GM23338 (cell line): Measurements from ENCODE around the gene FAM20C. TPM values are rescaled to one million over a fixed set of nuclear protein-coding genes. Genes with fewer than 3 reads are reported as not detected.

Source experiments
- ATAC-seq: fragments of 200-7000 bp; cut with Tn5 transposase; 3 replicates; pipeline ENCODE4 v1.9.1; 2020
- DNase-seq: peaks from one replicate; pipeline ENCODE4 v3.0.0-alpha.2; 2015; ENCODE audit warnings: low spot score
- H2AFZ ChIP-seq: fragments of 200-600 bp; sonication (generic); 2 replicates; pipeline ENCODE4 v1.8.0; 2016; ENCODE audit warnings: antibody characterized with exemption, mild to moderate bottlenecking, moderate library complexity
- H3F3A ChIP-seq: fragments of 200-600 bp; sonication (generic); replicated peaks from 2 replicates; pipeline ENCODE4 v1.8.0; 2017; ENCODE audit warnings: antibody characterized with exemption, mixed run types, low read depth
- H3K27ac ChIP-seq: fragments of 200-600 bp; sonication (generic); 2 replicates; pipeline ENCODE4 v1.6.1; 2016; ENCODE audit warnings: low read depth
- H3K27me3 ChIP-seq: fragments of 200-600 bp; sonication (generic); 2 replicates; pipeline ENCODE4 v1.8.0; 2016; ENCODE audit warnings: mild to moderate bottlenecking, mixed run types, moderate library complexity; ENCODE audit not compliant: insufficient read depth
- H3K36me3 ChIP-seq: fragments of 200-600 bp; sonication (generic); 2 replicates; pipeline ENCODE4 v1.8.0; 2016; ENCODE audit warnings: mild to moderate bottlenecking; ENCODE audit not compliant: insufficient read depth
- H3K4me1 ChIP-seq: fragments of 200-600 bp; sonication (generic); 2 replicates; pipeline ENCODE4 v1.8.0; 2016; ENCODE audit warnings: mild to moderate bottlenecking, moderate library complexity; ENCODE audit not compliant: insufficient read depth
- H3K4me2 ChIP-seq: fragments of 200-600 bp; sonication (generic); 2 replicates; pipeline ENCODE4 v1.7.1; 2017; ENCODE audit warnings: mixed run types
- H3K4me3 ChIP-seq: fragments of 200-600 bp; sonication (generic); 2 replicates; pipeline ENCODE4 v1.6.1; 2016; ENCODE audit warnings: mixed run types
- H3K79me2 ChIP-seq: fragments of 200-600 bp; sonication (generic); replicated peaks from 2 replicates; pipeline ENCODE4 v1.8.0; 2017; ENCODE audit warnings: mild to moderate bottlenecking; ENCODE audit not compliant: insufficient read depth
- H3K9me2 ChIP-seq: fragments of 200-600 bp; sonication (generic); 2 replicates; pipeline ENCODE4 v1.8.0; 2017; ENCODE audit not compliant: insufficient read depth
- H4K20me1 ChIP-seq: fragments of 200-600 bp; sonication (generic); replicated peaks from 2 replicates; pipeline ENCODE4 v1.8.0; 2017; ENCODE audit warnings: mild to moderate bottlenecking; ENCODE audit not compliant: insufficient read depth
- H3K27ac Mint-ChIP-seq: 2 replicates; pipeline ENCODE4 v1.8.0; 2020; ENCODE audit warnings: inconsistent platforms, mild to moderate bottlenecking, moderate library complexity, mixed read lengths
- H3K27me3 Mint-ChIP-seq: 3 replicates; pipeline ENCODE4 v1.8.0; 2022; ENCODE audit warnings: low read depth, mild to moderate bottlenecking, moderate library complexity, mixed read lengths, inconsistent platforms; ENCODE audit not compliant: insufficient read depth, poor library complexity
- H3K36me3 Mint-ChIP-seq: 3 replicates; pipeline ENCODE4 v1.8.0; 2021; ENCODE audit warnings: low read depth, mild to moderate bottlenecking, inconsistent platforms, moderate library complexity, mixed read lengths
- H3K4me1 Mint-ChIP-seq: 3 replicates; pipeline ENCODE4 v1.8.0; 2020; ENCODE audit warnings: mild to moderate bottlenecking, inconsistent platforms, mixed read lengths
- H3K4me3 Mint-ChIP-seq: 3 replicates; pipeline ENCODE4 v1.8.0; 2021; ENCODE audit warnings: moderate library complexity, mild to moderate bottlenecking, inconsistent platforms, mixed read lengths
- H3K9me3 Mint-ChIP-seq: 3 replicates; pipeline ENCODE4 v1.8.0; 2020; ENCODE audit warnings: moderate library complexity, mild to moderate bottlenecking, inconsistent platforms, mixed read lengths
- CREB1 ChIP-seq: fragments of 250-450 bp; sonication (Bioruptor Pico); IDR thresholded peaks from 2 replicates; pipeline ENCODE4 v1.5.0; 2020; ENCODE audit warnings: low read depth, mild to moderate bottlenecking, moderate library complexity
- CTCF ChIP-seq, 2 experiments: fragments of 200-600 bp in 1 of 2; sonication (generic) in 1 of 2; conservative IDR thresholded peaks; 2 replicates each; pipeline versions ENCODE4 v1.5.1 to v1.6.1; 2016 to 2017; ENCODE audit warnings: antibody characterized with exemption in 2 of 2, low read depth in 2 of 2, mild to moderate bottlenecking in 2 of 2, moderate library complexity in 1 of 2
- EZH2 ChIP-seq: fragments of 200-600 bp; sonication (generic); IDR thresholded peaks from one replicate; pipeline ENCODE4 v1.8.0; 2017; ENCODE audit warnings: antibody characterized with exemption, mild to moderate bottlenecking, low read depth; ENCODE audit not compliant: unreplicated experiment
- EZH2phosphoT487 ChIP-seq: fragments of 200-600 bp; sonication (generic); IDR thresholded peaks from one replicate; pipeline ENCODE4 v1.8.1; 2018; ENCODE audit warnings: antibody characterized with exemption; ENCODE audit not compliant: unreplicated experiment
- JUNB ChIP-seq: IDR thresholded peaks from one replicate; pipeline ENCODE4 v1.6.1; 2016; ENCODE audit warnings: antibody characterized with exemption; ENCODE audit not compliant: unreplicated experiment
- NANOG ChIP-seq: IDR thresholded peaks from 2 replicates; pipeline ENCODE4 v1.6.1; 2016; ENCODE audit warnings: antibody characterized with exemption, borderline replicate concordance
- POLR2AphosphoS5 ChIP-seq: IDR thresholded peaks from 2 replicates; pipeline ENCODE4 v1.6.1; 2016; ENCODE audit warnings: antibody characterized with exemption, low read depth
- ZNF114 ChIP-seq: fragments of 250-450 bp; sonication (Bioruptor Pico); IDR thresholded peaks from 2 replicates; pipeline ENCODE4 v1.5.0; 2020; ENCODE audit warnings: mild to moderate bottlenecking, moderate library complexity
- polyA plus RNA-seq: library from polyadenylated mRNA; unstranded; fragments of >200 nt; fragmentation: Nextera tagmentation; extraction: Ambion mirVana; gene quantifications from 2 replicates; pipeline ENCODE4 v1.2.1, GENCODE V29; 2016
- total RNA-seq: library from RNA; depleted of rRNA; stranded (reverse); fragments of >200 nt; shearing (Covaris generic); gene quantifications from 2 replicates; pipeline ENCODE4 v1.2.3, GENCODE V29; 2014
- TF ChIP-seq, protein P1 (sequence below): IDR thresholded peaks from 2 replicates; pipeline ENCODE4 v1.6.1; 2016; ENCODE audit warnings: antibody characterized with exemption
- TF ChIP-seq, protein P2 (sequence below): fragments of 250-450 bp; sonication (Bioruptor Pico); IDR thresholded peaks from 2 replicates; pipeline ENCODE4 v1.5.0; 2020; ENCODE audit warnings: mild to moderate bottlenecking, moderate library complexity

The FAM20C gene
- total and polyA plus RNA-seq, 2 experiments from 2014 or later = 7.6 to 24.8 TPM

GRCh38 chr7:188174-188573 is 4.2 kb upstream of the FAM20C start:
- TF ChIP-seq, protein P1, sequence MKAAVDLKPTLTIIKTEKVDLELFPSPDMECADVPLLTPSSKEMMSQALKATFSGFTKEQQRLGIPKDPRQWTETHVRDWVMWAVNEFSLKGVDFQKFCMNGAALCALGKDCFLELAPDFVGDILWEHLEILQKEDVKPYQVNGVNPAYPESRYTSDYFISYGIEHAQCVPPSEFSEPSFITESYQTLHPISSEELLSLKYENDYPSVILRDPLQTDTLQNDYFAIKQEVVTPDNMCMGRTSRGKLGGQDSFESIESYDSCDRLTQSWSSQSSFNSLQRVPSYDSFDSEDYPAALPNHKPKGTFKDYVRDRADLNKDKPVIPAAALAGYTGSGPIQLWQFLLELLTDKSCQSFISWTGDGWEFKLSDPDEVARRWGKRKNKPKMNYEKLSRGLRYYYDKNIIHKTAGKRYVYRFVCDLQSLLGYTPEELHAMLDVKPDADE = no peak
- TF ChIP-seq CTCF (conservative IDR thresholded peaks at IDR 0.05; ENCODE audit: low read depth in 2 of 2) (no peak), NANOG (no peak), EZH2phosphoT487 (no peak), JUNB (no peak), POLR2AphosphoS5 (no peak), CREB1 (no peak), ZNF114 (no peak), EZH2 (no peak)
- TF ChIP-seq, protein P2, sequence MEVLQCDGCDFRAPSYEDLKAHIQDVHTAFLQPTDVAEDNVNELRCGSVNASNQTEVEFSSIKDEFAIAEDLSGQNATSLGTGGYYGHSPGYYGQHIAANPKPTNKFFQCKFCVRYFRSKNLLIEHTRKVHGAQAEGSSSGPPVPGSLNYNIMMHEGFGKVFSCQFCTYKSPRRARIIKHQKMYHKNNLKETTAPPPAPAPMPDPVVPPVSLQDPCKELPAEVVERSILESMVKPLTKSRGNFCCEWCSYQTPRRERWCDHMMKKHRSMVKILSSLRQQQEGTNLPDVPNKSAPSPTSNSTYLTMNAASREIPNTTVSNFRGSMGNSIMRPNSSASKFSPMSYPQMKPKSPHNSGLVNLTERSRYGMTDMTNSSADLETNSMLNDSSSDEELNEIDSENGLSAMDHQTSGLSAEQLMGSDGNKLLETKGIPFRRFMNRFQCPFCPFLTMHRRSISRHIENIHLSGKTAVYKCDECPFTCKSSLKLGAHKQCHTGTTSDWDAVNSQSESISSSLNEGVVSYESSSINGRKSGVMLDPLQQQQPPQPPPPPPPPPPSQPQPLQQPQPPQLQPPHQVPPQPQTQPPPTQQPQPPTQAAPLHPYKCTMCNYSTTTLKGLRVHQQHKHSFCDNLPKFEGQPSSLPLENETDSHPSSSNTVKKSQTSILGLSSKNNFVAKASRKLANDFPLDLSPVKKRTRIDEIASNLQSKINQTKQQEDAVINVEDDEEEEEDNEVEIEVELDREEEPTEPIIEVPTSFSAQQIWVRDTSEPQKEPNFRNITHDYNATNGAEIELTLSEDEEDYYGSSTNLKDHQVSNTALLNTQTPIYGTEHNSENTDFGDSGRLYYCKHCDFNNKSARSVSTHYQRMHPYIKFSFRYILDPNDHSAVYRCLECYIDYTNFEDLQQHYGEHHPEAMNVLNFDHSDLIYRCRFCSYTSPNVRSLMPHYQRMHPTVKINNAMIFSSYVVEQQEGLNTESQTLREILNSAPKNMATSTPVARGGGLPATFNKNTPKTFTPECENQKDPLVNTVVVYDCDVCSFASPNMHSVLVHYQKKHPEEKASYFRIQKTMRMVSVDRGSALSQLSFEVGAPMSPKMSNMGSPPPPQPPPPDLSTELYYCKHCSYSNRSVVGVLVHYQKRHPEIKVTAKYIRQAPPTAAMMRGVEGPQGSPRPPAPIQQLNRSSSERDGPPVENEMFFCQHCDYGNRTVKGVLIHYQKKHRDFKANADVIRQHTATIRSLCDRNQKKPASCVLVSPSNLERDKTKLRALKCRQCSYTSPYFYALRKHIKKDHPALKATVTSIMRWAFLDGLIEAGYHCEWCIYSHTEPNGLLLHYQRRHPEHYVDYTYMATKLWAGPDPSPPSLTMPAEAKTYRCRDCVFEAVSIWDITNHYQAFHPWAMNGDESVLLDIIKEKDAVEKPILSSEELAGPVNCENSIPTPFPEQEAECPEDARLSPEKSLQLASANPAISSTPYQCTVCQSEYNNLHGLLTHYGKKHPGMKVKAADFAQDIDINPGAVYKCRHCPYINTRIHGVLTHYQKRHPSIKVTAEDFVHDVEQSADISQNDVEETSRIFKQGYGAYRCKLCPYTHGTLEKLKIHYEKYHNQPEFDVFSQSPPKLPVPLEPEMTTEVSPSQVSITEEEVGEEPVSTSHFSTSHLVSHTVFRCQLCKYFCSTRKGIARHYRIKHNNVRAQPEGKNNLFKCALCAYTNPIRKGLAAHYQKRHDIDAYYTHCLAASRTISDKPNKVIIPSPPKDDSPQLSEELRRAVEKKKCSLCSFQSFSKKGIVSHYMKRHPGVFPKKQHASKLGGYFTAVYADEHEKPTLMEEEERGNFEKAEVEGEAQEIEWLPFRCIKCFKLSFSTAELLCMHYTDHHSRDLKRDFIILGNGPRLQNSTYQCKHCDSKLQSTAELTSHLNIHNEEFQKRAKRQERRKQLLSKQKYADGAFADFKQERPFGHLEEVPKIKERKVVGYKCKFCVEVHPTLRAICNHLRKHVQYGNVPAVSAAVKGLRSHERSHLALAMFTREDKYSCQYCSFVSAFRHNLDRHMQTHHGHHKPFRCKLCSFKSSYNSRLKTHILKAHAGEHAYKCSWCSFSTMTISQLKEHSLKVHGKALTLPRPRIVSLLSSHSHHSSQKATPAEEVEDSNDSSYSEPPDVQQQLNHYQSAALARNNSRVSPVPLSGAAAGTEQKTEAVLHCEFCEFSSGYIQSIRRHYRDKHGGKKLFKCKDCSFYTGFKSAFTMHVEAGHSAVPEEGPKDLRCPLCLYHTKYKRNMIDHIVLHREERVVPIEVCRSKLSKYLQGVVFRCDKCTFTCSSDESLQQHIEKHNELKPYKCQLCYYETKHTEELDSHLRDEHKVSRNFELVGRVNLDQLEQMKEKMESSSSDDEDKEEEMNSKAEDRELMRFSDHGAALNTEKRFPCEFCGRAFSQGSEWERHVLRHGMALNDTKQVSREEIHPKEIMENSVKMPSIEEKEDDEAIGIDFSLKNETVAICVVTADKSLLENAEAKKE = no peak
- Histone ChIP-seq H3K9me2 (no peaks in the 10 kb centered on the region), H3K27ac (no peak overlapping the region), H3K36me3 (no peaks in the 10 kb centered on the region), H3K4me2 (peak overlapping the region; percentile 67), H3K4me3 (no peak overlapping the region), H3K79me2 (no peaks in the 10 kb centered on the region), H3K27me3 (no peaks in the 10 kb centered on the region), H2AFZ (no peak overlapping the region), H3F3A (peaks cover 10% of the 10 kb centered on the region; the same call in 1 of the 2 replicates), H3K4me1 (peaks cover 14% of the 10 kb centered on the region), H4K20me1 (no peaks in the 10 kb centered on the region)
- Mint-ChIP-seq H3K27ac (no peak overlapping the region), H3K9me3 (peaks cover 5% of the 10 kb centered on the region; the same call in 1 of the 3 replicates), H3K4me3 (no peak overlapping the region), H3K36me3 (peaks cover 7% of the 10 kb centered on the region; the same call in 2 of the 3 replicates), H3K4me1 (peaks cover 51% of the 10 kb centered on the region), H3K27me3 (peaks cover 18% of the 10 kb centered on the region)
- DNase-seq (no peak), ATAC-seq (no peak)
